Sigmoid colon (tissue), 7 donors: ENCODE measurements around the gene LCE1D. TPM values are rescaled to one million over a fixed set of nuclear protein-coding genes. Genes with fewer than 3 reads are reported as not detected.

ENCODE experiments used
- DNase-seq: peaks from one replicate; pipeline ENCODE4 v3.0.0-alpha.2; 2019
- H3K27ac ChIP-seq, 4 donors: fragments of 200-600 bp; sonication (generic); one replicate each; pipeline ENCODE4 v1.5.1; 2016 to 2019; ENCODE audit warnings: mild to moderate bottlenecking in 1 of 4
- H3K27me3 ChIP-seq, 3 donors: fragments of 200-600 bp; sonication (generic); one replicate each; pipeline ENCODE4 v1.5.1; 2019; ENCODE audit warnings: mild to moderate bottlenecking in 1 of 3
- H3K36me3 ChIP-seq, 4 donors: fragments of 200-600 bp; sonication (generic); one replicate each; pipeline ENCODE4 v1.5.1; 2016 to 2019
- H3K4me1 ChIP-seq, 4 donors: fragments of 200-600 bp; sonication (generic); one replicate each; pipeline ENCODE4 v1.5.1; 2017 to 2019
- H3K4me3 ChIP-seq, 4 donors: fragments of 200-600 bp; sonication (generic); one replicate each; pipeline ENCODE4 v1.5.1; 2017 to 2019; ENCODE audit warnings: mild to moderate bottlenecking in 2 of 4, moderate library complexity in 1 of 4
- H3K9me3 ChIP-seq, 4 donors: fragments of 200-600 bp in 3 of 4; sonication (generic) in 3 of 4; one replicate each; pipeline versions ENCODE4 v1.5.1 to v1.6.1; 2013 to 2019
- CTCF ChIP-seq, 4 experiments: fragments of 450-650 bp in 3 of 4; fragments of 200-600 bp in 1 of 4; IDR thresholded peaks; one replicate each; pipeline ENCODE4 v1.5.1; 2016 to 2019; ENCODE audit warnings: antibody characterized with exemption in 4 of 4, mild to moderate bottlenecking in 3 of 4, moderate library complexity in 2 of 4
- EP300 ChIP-seq, 4 donors: sonication (generic); formaldehyde crosslinking; IDR thresholded peaks; one replicate each; pipeline ENCODE4 v1.6.1; 2017; ENCODE audit warnings: antibody characterized with exemption in 4 of 4
- POLR2A ChIP-seq, 2 donors: fragments of 450-650 bp; IDR thresholded peaks; one replicate each; pipeline ENCODE4 v1.6.1; 2016; ENCODE audit warnings: antibody characterized with exemption in 2 of 2, mild to moderate bottlenecking in 2 of 2, moderate library complexity in 2 of 2
- POLR2AphosphoS5 ChIP-seq, 4 donors: sonication (generic); formaldehyde crosslinking; IDR thresholded peaks; one replicate each; pipeline ENCODE4 v1.6.1; 2017; ENCODE audit warnings: antibody characterized with exemption in 4 of 4
- WGBS, 2 donors: extraction: QIAGEN DNeasy Blood & Tissue Kit; methylation state at CpG; one replicate each; pipeline ENCODE4 v1.1.7; 2013; 5-methylcytosine and 5-hydroxymethylcytosine counted together
- intact Hi-C: fragments of 100-400 bp; cut with DNase I; formaldehyde crosslinking; loops from one replicate; pipeline ENCODE4 v1.15.1; 2023
- polyA plus RNA-seq, 3 donors: library from polyadenylated mRNA; stranded (reverse); fragments of 200-250 nt; gene quantifications; one replicate each; pipeline ENCODE4 v1.2.3, GENCODE V29; 2013
- total RNA-seq, 4 donors: library from RNA; depleted of rRNA; stranded (reverse); fragments of >200 nt; gene quantifications; one replicate each; pipeline ENCODE4 v1.1.0, GENCODE V29; 2016
- donor health status: healthy with polysubstance abuse.
- donor health status: Bipolar disorder and iron deficiency.
- donor health status: healthy.

Gene LCE1D
- total and polyA plus RNA-seq, 7 donors, result not detected

GRCh38 chr1:152801333-152801732 is 4.8 kb downstream of the LCE1D start:
- no peaks in the 10 kb centered on the region for H3K36me3 ChIP-seq
- H3K4me1 ChIP-seq, result no peaks in the 10 kb centered on the region
- DNase-seq, result no peak
- H3K9me3 ChIP-seq, result no peaks in the 10 kb centered on the region
- H3K27me3 ChIP-seq, result no peaks in the 10 kb centered on the region
- intact Hi-C loops, result no loop called here
- H3K4me3 ChIP-seq, result no peak overlapping the region
- WGBS, 2 donors, result 59 to 82% methylated on average over 1 of the region's 1 CpG
- no peak overlapping the region for H3K27ac ChIP-seq
- TF ChIP-seq POLR2AphosphoS5 (IDR thresholded peaks at IDR 0.05), result no peak
- no peak for TF ChIP-seq EP300 (IDR thresholded peaks at IDR 0.05)
- no peak for TF ChIP-seq CTCF (IDR thresholded peaks at IDR 0.05)
- TF ChIP-seq POLR2A (IDR thresholded peaks at IDR 0.05), result no peak

- H3K4me3 ChIP-seq, result no peak within 1 kb of the TSS
- intact Hi-C loops, result no loop called here
- no peaks in the 10 kb centered on the region for H3K4me1 ChIP-seq
- WGBS, 2 donors, result 41 to 58% methylated on average over 3 of the region's 3 CpGs
- DNase-seq, result no peak
- no peak within 1 kb of the TSS for H3K27ac ChIP-seq
- no peaks in the 10 kb centered on the region for H3K9me3 ChIP-seq
- H3K36me3 ChIP-seq, result no peaks in the 10 kb centered on the region
- TF ChIP-seq POLR2AphosphoS5 (IDR thresholded peaks at IDR 0.05), result no peak
- no peak for TF ChIP-seq POLR2A (IDR thresholded peaks at IDR 0.05)
- no peak for TF ChIP-seq CTCF (IDR thresholded peaks at IDR 0.05)
- no peak for TF ChIP-seq EP300 (IDR thresholded peaks at IDR 0.05)
- H3K27me3 ChIP-seq, result no peaks in the 10 kb centered on the region
These were observed 10.1 kb downstream of the LCE1D start, which contains the start of gene LCE1C for GRCh38 chr1:152806576-152806975. LCE1C (minus strand) TSS chr1:152806651; CDS start chr1:152805478, 1,173 bp downstream.

GRCh38 chr1:152811050-152811449 is 14.5 kb downstream of the LCE1D start:
- Histone ChIP-seq H3K9me3 (no peaks in the 10 kb centered on the region), H3K27me3 (no peaks in the 10 kb centered on the region), H3K4me3 (no peak overlapping the region), H3K27ac (no peak overlapping the region), H3K36me3 (no peaks in the 10 kb centered on the region), H3K4me1 (no peaks in the 10 kb centered on the region)
- 79 to 80% methylated on average over 2 of the region's 2 CpGs for WGBS, 2 donors
- no peak for DNase-seq
- TF ChIP-seq POLR2A (IDR thresholded peaks at IDR 0.05) (no peak), CTCF (IDR thresholded peaks at IDR 0.05) (no peak), EP300 (IDR thresholded peaks at IDR 0.05) (no peak), POLR2AphosphoS5 (IDR thresholded peaks at IDR 0.05) (no peak)
- intact Hi-C loops, result no loop called here

GRCh38 chr1:152811671-152812070 is 15.2 kb downstream of the LCE1D start, which contains the start of gene LCE1B:
LCE1B (plus strand) TSS chr1:152811971; CDS start chr1:152812447, 476 bp downstream.
- H3K27ac ChIP-seq, result no peak within 1 kb of the TSS
- no peak for TF ChIP-seq CTCF (IDR thresholded peaks at IDR 0.05)
- TF ChIP-seq POLR2AphosphoS5 (IDR thresholded peaks at IDR 0.05), result no peak
- TF ChIP-seq POLR2A (IDR thresholded peaks at IDR 0.05), result no peak
- TF ChIP-seq EP300 (IDR thresholded peaks at IDR 0.05), result no peak
- no peaks in the 10 kb centered on the region for H3K9me3 ChIP-seq
- WGBS, 2 donors, result 62 to 78% methylated on average over 2 of the region's 2 CpGs
- no peak within 1 kb of the TSS for H3K4me3 ChIP-seq
- H3K27me3 ChIP-seq, result no peaks in the 10 kb centered on the region
- intact Hi-C loops, result no loop called here
- DNase-seq, result no peak
- H3K4me1 ChIP-seq, result no peaks in the 10 kb centered on the region
- H3K36me3 ChIP-seq, result no peaks in the 10 kb centered on the region

- Histone ChIP-seq H3K4me1 (no peaks in the 10 kb centered on the region), H3K4me3 (no peak overlapping the region), H3K27me3 (no peaks in the 10 kb centered on the region), H3K27ac (no peak overlapping the region), H3K9me3 (no peaks in the 10 kb centered on the region), H3K36me3 (no peaks in the 10 kb centered on the region)
- TF ChIP-seq POLR2AphosphoS5 (IDR thresholded peaks at IDR 0.05), result no peak
- TF ChIP-seq EP300 (IDR thresholded peaks at IDR 0.05), result no peak
- no peak for TF ChIP-seq POLR2A (IDR thresholded peaks at IDR 0.05)
- TF ChIP-seq CTCF (IDR thresholded peaks at IDR 0.05), result no peak
- 82 to 85% methylated on average over 6 of the region's 6 CpGs for WGBS, 2 donors
- intact Hi-C loops, result no loop called here
- DNase-seq, result no peak
These were observed 20.8 kb downstream of the LCE1D start for GRCh38 chr1:152817309-152817708.
